ENCODE data around the gene PSKH1. TPM values are rescaled to one million over a fixed set of nuclear protein-coding genes. Genes with fewer than 3 reads are reported as not detected.

The PSKH1 gene
- total RNA-seq, 2 experiments from 2014 or later: 20.0 to 22.8 TPM

DNA sequence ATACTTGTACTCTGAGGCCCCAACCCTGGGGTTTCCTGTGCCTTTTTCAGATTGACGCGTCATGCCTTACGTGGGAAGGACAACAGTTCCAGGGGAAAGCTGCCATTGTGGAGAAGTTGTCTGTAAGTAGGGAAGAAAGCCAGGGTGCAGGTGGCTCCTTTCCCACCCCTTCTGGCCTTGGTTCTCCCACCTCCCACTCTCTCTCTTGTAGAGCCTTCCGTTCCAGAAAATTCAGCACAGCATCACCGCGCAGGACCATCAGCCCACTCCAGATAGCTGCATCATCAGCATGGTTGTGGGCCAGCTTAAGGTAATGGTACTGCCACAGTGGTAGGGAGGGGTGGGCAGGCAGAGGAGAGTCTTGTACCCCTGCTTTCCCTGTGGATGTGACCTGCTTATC lies 24.8 kb upstream of the PSKH1 start:
- DNase-seq (no peak), ATAC-seq (no peak)
- H3K4me3 Mint-ChIP-seq: no peak overlapping the region
- POLR2A ChIA-PET: no interaction called here
- peaks cover 32% of the 10 kb centered on the region for H3K36me3 Mint-ChIP-seq (ENCODE audit: low read depth)
- peaks cover 7% of the 10 kb centered on the region for H3K4me1 Mint-ChIP-seq (ENCODE audit: low read depth)
- CTCF ChIA-PET: interaction anchor here (1.7 kb wide), 1 partner anchor 22 kb away, joined by 4 read pairs; no protein-coding TSS in a partner anchor
- no peaks in the 10 kb centered on the region for H3K27me3 Mint-ChIP-seq (ENCODE audit: low read depth)
- no peaks in the 10 kb centered on the region for H3K9me3 Mint-ChIP-seq (ENCODE audit: insufficient read depth)
- H3K27ac Mint-ChIP-seq: no peak overlapping the region

DNA sequence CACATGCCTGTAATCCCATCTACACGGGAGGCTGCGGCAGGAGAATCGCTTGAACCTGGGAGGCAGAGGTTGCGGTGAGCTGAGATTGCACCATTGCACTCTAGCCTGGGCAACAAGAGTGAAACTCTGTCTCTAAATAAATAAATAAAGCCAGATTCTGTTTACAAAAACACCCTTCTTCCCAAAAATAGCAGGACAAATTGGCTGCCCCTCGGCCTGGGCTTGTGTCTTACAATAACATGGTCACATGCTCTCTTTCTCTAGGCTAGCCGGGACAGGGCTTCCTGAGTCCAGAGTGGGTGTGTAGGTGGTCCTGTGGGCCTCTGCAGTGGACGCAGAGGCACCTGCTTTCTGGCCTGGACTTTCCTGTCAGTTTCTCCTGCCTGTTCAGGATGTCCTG lies 23.4 kb upstream of the PSKH1 start:
- peaks cover 32% of the 10 kb centered on the region for H3K36me3 Mint-ChIP-seq (ENCODE audit: low read depth)
- ATAC-seq (no peak), DNase-seq (no peak)
- ChIA-PET CTCF (interaction anchor here (1.0 to 1.4 kb wide), 2 partner anchors 8 to 14 kb away, joined by 3 read pairs; no protein-coding TSS in a partner anchor), POLR2A (no interaction called here)
- H3K9me3 Mint-ChIP-seq (ENCODE audit: insufficient read depth): no peaks in the 10 kb centered on the region
- H3K27me3 Mint-ChIP-seq (ENCODE audit: low read depth): no peaks in the 10 kb centered on the region
- no peak overlapping the region for H3K4me3 Mint-ChIP-seq
- H3K27ac Mint-ChIP-seq: no peak overlapping the region
- H3K4me1 Mint-ChIP-seq (ENCODE audit: low read depth): peaks cover 16% of the 10 kb centered on the region

GRCh38 chr16:67871256-67871655 lies 21.8 kb upstream of the PSKH1 start:
- Mint-ChIP-seq H3K4me1 (ENCODE audit: low read depth) (peaks cover 31% of the 10 kb centered on the region), H3K27ac (peak overlapping the region; percentile 14), H3K4me3 (no peak overlapping the region), H3K27me3 (ENCODE audit: low read depth) (no peaks in the 10 kb centered on the region), H3K36me3 (ENCODE audit: low read depth) (peaks cover 30% of the 10 kb centered on the region), H3K9me3 (ENCODE audit: insufficient read depth) (no peaks in the 10 kb centered on the region)
- ChIA-PET CTCF (interaction anchor here (0.9 to 1.0 kb wide), 4 partner anchors 12 to 198 kb away, joined by 3 to 5 read pairs (median 3); no protein-coding TSS in a partner anchor), POLR2A (interaction anchor here (1.1 kb wide), 1 partner anchor 38 kb away, joined by 3 read pairs; no protein-coding TSS in a partner anchor)
- ATAC-seq: no peak
- DNase-seq: no peak

GRCh38 chr16:67872131-67872630 lies 20.9 kb upstream of the PSKH1 start:
- DNase-seq (no peak), ATAC-seq (no peak)
- H3K4me1 Mint-ChIP-seq (ENCODE audit: low read depth): peaks cover 31% of the 10 kb centered on the region
- H3K36me3 Mint-ChIP-seq (ENCODE audit: low read depth): peaks cover 30% of the 10 kb centered on the region
- peak overlapping the region; percentile 92 for H3K27ac Mint-ChIP-seq
- H3K4me3 Mint-ChIP-seq: peak overlapping the region; percentile 89
- H3K27me3 Mint-ChIP-seq (ENCODE audit: low read depth): no peaks in the 10 kb centered on the region
- no peaks in the 10 kb centered on the region for H3K9me3 Mint-ChIP-seq (ENCODE audit: insufficient read depth)
- ChIA-PET CTCF (interaction anchor here (0.9 kb wide), 2 partner anchors 11 to 56 kb away, joined by 3 to 5 read pairs; no protein-coding TSS in a partner anchor), POLR2A (no interaction called here)

- DNase-seq (peak; percentile 88), ATAC-seq (peak; percentile 91)
- CTCF ChIA-PET: interaction anchor here (0.7 to 3.1 kb wide), 11 partner anchors 9 to 352 kb away, joined by 3 to 28 read pairs (median 4); partner anchors contain the start of genes NRN1L and NUTF2
- Mint-ChIP-seq H3K27me3 (ENCODE audit: low read depth) (no peaks in the 10 kb centered on the region), H3K27ac (peak within 1 kb of the TSS; percentile 92), H3K9me3 (ENCODE audit: insufficient read depth) (no peaks in the 10 kb centered on the region), H3K4me3 (peak within 1 kb of the TSS; percentile 89), H3K4me1 (ENCODE audit: low read depth) (peaks cover 31% of the 10 kb centered on the region), H3K36me3 (ENCODE audit: low read depth) (peaks cover 36% of the 10 kb centered on the region)
- POLR2A ChIA-PET: interaction anchor here (0.5 to 2.1 kb wide), 6 partner anchors 9 to 212 kb away, joined by 3 to 13 read pairs (median 4); partner anchors contain the start of genes PSMB10, RANBP10 and TSNAXIP1
These were observed 20.2 kb upstream of the PSKH1 start, which contains the start of gene EDC4 for GRCh38 chr16:67872631-67873434. Gene EDC4 (plus strand): TSS chr16:67873052. CDS start chr16:67873262, 210 bp downstream.

GRCh38 chr16:67873435-67874370 lies 19.4 kb upstream of the PSKH1 start:
- Mint-ChIP-seq H3K36me3 (ENCODE audit: low read depth) (peaks cover 39% of the 10 kb centered on the region), H3K27ac (peak overlapping the region; percentile 92), H3K27me3 (ENCODE audit: low read depth) (no peaks in the 10 kb centered on the region), H3K4me3 (peak overlapping the region; percentile 89), H3K4me1 (ENCODE audit: low read depth) (peaks cover 31% of the 10 kb centered on the region), H3K9me3 (ENCODE audit: insufficient read depth) (no peaks in the 10 kb centered on the region)
- no peak for ATAC-seq
- POLR2A ChIA-PET: interaction anchor here (0.5 to 2.1 kb wide), 7 partner anchors 8 to 211 kb away, joined by 3 to 13 read pairs (median 3); partner anchors contain the start of genes PSMB10, RANBP10 and TSNAXIP1
- CTCF ChIA-PET: interaction anchor here (0.7 to 3.1 kb wide), 12 partner anchors 8 to 353 kb away, joined by 3 to 28 read pairs (median 4); partner anchors contain the start of genes NRN1L and NUTF2
- DNase-seq: no peak

DNA sequence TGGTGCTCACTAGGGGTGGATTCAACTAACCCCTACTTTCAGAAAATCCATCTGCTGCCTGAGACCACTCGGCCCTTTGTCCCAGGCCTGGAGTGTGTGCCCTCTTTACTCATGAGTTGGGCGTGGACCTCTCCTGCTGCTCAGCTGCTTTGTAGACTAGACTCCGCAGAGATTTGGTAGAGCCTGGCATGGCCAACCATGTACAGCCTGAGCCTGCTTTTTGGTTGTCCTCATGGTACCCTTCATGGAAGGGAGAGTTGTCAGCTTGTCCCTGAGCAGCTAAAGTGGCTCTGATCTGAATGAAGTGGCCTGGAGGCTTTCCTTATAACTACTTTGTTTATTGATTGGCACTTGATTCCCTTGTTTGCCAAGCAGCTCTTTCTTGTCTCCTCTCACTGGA lies 18.7 kb upstream of the PSKH1 start:
- Mint-ChIP-seq H3K27me3 (ENCODE audit: low read depth) (no peaks in the 10 kb centered on the region), H3K4me3 (peak overlapping the region; percentile 89), H3K9me3 (ENCODE audit: insufficient read depth) (no peaks in the 10 kb centered on the region), H3K27ac (peak overlapping the region; percentile 92), H3K36me3 (ENCODE audit: low read depth) (peaks cover 45% of the 10 kb centered on the region), H3K4me1 (ENCODE audit: low read depth) (peaks cover 31% of the 10 kb centered on the region)
- ChIA-PET CTCF (interaction anchor here (0.7 to 3.1 kb wide), 6 partner anchors 10 to 61 kb away, joined by 3 to 28 read pairs (median 6); partner anchors contain the start of genes NRN1L and NUTF2), POLR2A (interaction anchor here (0.9 to 2.1 kb wide), 3 partner anchors 16 to 62 kb away, joined by 3 to 13 read pairs (median 5); partner anchors contain the start of gene PSMB10)
- ATAC-seq (no peak), DNase-seq (no peak)

DNA sequence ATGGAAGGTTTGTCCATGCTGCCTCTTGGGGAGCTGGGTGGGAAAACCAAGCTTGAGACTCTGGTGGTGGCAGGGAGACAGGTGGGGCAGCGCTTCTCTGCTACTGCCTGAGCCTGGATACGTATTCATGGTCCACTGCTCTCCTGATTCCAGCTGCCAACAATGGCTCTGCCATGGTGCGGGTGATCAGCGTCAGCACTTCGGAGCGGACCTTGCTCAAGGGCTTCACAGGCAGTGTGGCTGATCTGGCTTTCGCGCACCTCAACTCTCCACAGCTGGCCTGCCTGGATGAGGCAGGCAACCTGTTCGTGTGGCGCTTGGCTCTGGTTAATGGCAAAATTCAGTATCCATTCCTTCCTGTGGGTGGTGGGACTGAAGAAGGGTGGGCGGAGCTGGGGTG lies 16.0 kb upstream of the PSKH1 start:
- Mint-ChIP-seq H3K36me3 (ENCODE audit: low read depth) (peaks cover 50% of the 10 kb centered on the region), H3K9me3 (ENCODE audit: insufficient read depth) (no peaks in the 10 kb centered on the region)

GRCh38 chr16:67878232-67878631 lies 14.8 kb upstream of the PSKH1 start:
- peaks cover 50% of the 10 kb centered on the region for H3K36me3 Mint-ChIP-seq (ENCODE audit: low read depth)
- POLR2A ChIA-PET: interaction anchor here (0.9 kb wide), 1 partner anchor 191 kb away, joined by 3 read pairs; no protein-coding TSS in a partner anchor

More for the DNA sequence above, 16.0 kb upstream of the PSKH1 start:
- ChIA-PET CTCF (no interaction called here), POLR2A (no interaction called here)
- Mint-ChIP-seq H3K27me3 (ENCODE audit: low read depth) (no peaks in the 10 kb centered on the region), H3K27ac (no peak overlapping the region), H3K4me3 (no peak overlapping the region), H3K4me1 (ENCODE audit: low read depth) (peaks cover 31% of the 10 kb centered on the region)
- no peak for DNase-seq
- no peak for ATAC-seq

GRCh38 chr16:67878846-67879245 lies 14.2 kb upstream of the PSKH1 start:
- no peak for DNase-seq
- ATAC-seq: no peak
- H3K4me3 Mint-ChIP-seq: no peak overlapping the region
- no peaks in the 10 kb centered on the region for H3K9me3 Mint-ChIP-seq (ENCODE audit: insufficient read depth)
- H3K27me3 Mint-ChIP-seq (ENCODE audit: low read depth): no peaks in the 10 kb centered on the region
- CTCF ChIA-PET: interaction anchor here (0.9 to 2.4 kb wide), 2 partner anchors 63 to 162 kb away, joined by 3 to 5 read pairs; no protein-coding TSS in a partner anchor
- POLR2A ChIA-PET: interaction anchor here (0.9 kb wide), 1 partner anchor 190 kb away, joined by 3 read pairs; no protein-coding TSS in a partner anchor
- peaks cover 57% of the 10 kb centered on the region for H3K36me3 Mint-ChIP-seq (ENCODE audit: low read depth)
- H3K4me1 Mint-ChIP-seq (ENCODE audit: low read depth): peaks cover 23% of the 10 kb centered on the region
- no peak overlapping the region for H3K27ac Mint-ChIP-seq

More at GRCh38 chr16:67878232-67878631, 14.8 kb upstream of the PSKH1 start:
- H3K9me3 Mint-ChIP-seq (ENCODE audit: insufficient read depth): no peaks in the 10 kb centered on the region
- CTCF ChIA-PET: interaction anchor here (2.4 kb wide), 1 partner anchor 62 kb away, joined by 5 read pairs; no protein-coding TSS in a partner anchor
- peaks cover 24% of the 10 kb centered on the region for H3K4me1 Mint-ChIP-seq (ENCODE audit: low read depth)
- H3K27ac Mint-ChIP-seq: no peak overlapping the region
- H3K4me3 Mint-ChIP-seq: no peak overlapping the region
- no peak for DNase-seq
- H3K27me3 Mint-ChIP-seq (ENCODE audit: low read depth): no peaks in the 10 kb centered on the region
- ATAC-seq: no peak

All from activated CD8-positive, alpha-beta T cell treated with anti-CD3 and anti-CD28 coated beads, Interleukin-2, amount 10 ng/mL, durations not matched to agents 7 days and 5 days (primary cell).